ENCODE results near the gene LRRC4C.

- TF ChIP-seq, protein P1, sequence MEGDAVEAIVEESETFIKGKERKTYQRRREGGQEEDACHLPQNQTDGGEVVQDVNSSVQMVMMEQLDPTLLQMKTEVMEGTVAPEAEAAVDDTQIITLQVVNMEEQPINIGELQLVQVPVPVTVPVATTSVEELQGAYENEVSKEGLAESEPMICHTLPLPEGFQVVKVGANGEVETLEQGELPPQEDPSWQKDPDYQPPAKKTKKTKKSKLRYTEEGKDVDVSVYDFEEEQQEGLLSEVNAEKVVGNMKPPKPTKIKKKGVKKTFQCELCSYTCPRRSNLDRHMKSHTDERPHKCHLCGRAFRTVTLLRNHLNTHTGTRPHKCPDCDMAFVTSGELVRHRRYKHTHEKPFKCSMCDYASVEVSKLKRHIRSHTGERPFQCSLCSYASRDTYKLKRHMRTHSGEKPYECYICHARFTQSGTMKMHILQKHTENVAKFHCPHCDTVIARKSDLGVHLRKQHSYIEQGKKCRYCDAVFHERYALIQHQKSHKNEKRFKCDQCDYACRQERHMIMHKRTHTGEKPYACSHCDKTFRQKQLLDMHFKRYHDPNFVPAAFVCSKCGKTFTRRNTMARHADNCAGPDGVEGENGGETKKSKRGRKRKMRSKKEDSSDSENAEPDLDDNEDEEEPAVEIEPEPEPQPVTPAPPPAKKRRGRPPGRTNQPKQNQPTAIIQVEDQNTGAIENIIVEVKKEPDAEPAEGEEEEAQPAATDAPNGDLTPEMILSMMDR (IDR thresholded peaks at IDR 0.05): no peak
- TF ChIP-seq POLR2A (IDR thresholded peaks at IDR 0.05): no peak
Observed at GRCh38 chr11:41389623-41390130, 69.8 kb downstream of the LRRC4C start.
